Fibroblast of pulmonary artery (primary cell): ENCODE data around the gene CCDC175.

Source experiments
- DNase-seq: peaks from one replicate; pipeline ENCODE4 v3.0.0-alpha.2; 2010; ENCODE audit warnings: low read depth
- H3K4me3 ChIP-seq: replicated peaks from 2 replicates; pipeline ENCODE4 v1.5.1; 2011; ENCODE audit warnings: low read depth, mild to moderate bottlenecking, control low read depth, low read length, moderate library complexity
- TF ChIP-seq, protein P1 (sequence below): IDR thresholded peaks from 2 replicates; pipeline ENCODE4 v1.5.1; 2011; ENCODE audit warnings: mild to moderate bottlenecking, control low read depth, low read length, inconsistent platforms; ENCODE audit errors: missing control alignments

The CCDC175 gene

DNA sequence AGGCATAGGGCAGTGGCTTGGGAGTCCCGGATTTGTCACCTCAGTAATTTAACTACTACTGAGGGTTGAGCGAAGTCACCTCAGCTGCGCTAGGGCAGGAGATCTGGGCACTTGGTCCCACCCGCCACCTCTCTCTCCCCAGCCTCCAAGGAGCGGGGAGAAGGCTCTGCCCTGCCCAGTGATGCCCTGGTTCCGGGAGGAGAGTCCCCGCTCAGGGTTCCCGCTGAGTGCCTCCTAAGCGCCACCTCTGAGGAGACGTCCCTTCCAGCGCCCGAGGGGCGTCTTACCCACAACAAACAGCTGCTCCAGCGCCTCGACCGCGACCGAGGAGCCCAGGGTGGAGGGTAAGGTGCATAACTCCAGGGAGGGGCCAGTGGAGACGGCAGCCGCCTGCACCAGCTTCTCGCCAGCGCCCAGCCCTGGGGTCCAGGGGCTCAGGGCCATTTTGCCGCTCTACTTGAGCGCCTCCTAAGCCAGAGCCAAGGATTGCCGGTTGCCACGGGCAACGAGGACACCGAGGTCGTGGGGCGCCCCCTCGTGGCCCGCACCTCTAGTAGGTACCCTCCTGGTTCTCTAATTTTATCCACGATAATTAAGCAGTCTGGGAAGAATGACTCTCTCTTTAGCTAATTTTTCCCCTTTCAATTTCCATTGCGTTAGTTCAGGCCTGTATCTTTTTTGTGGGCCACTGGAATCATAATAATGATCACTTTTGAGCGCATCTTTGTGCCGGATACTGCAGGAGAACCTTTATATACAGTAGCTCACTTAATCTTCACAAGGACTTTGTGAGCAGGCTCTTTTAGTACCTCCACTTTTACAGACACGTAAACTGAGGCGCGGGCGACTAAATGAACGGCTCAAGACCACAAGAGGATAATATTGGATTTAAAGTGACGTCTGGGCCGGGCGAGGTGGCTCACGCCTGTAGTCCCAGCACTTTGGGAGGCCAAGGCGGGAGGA, at the start of gene CCDC175:
Gene CCDC175, minus strand, starts transcription at position 481 of the 963 bp plus-strand sequence. Its CDS starts 37 bp downstream, at position 444.
- TF ChIP-seq, protein P1, sequence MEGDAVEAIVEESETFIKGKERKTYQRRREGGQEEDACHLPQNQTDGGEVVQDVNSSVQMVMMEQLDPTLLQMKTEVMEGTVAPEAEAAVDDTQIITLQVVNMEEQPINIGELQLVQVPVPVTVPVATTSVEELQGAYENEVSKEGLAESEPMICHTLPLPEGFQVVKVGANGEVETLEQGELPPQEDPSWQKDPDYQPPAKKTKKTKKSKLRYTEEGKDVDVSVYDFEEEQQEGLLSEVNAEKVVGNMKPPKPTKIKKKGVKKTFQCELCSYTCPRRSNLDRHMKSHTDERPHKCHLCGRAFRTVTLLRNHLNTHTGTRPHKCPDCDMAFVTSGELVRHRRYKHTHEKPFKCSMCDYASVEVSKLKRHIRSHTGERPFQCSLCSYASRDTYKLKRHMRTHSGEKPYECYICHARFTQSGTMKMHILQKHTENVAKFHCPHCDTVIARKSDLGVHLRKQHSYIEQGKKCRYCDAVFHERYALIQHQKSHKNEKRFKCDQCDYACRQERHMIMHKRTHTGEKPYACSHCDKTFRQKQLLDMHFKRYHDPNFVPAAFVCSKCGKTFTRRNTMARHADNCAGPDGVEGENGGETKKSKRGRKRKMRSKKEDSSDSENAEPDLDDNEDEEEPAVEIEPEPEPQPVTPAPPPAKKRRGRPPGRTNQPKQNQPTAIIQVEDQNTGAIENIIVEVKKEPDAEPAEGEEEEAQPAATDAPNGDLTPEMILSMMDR, result peak; percentile 67
- DNase-seq, result peak; percentile 79
- H3K4me3 ChIP-seq, result peak within 1 kb of the TSS; percentile 54

GRCh38 chr14:59622631-59623030, 46.0 kb upstream of the CCDC175 start:
- TF ChIP-seq, protein P1, result no peak
- H3K4me3 ChIP-seq, result no peak overlapping the region
- no peak for DNase-seq

DNA sequence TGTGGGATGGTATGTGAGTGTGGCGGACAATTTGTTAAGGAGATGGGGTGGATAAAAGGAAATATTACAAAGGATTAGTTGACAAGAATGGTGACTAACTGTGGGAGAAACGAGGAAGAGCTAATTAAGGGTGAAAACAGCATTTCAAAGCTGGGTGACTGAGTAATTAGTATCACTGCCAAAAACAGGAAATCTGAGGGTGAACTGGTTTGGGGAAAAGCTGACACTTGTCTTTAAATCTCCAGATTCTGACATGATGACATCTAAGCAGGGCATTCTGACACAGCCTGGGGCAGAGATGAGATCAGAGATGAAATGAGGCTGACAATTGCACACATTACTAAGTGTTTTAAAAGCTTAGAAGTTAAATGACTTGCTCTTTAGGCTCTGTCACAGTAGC, 42.4 kb upstream of the CCDC175 start:
- TF ChIP-seq, protein P1, result no peak
- no peak overlapping the region for H3K4me3 ChIP-seq
- no peak for DNase-seq

- DNase-seq, result no peak
These were observed 24.4 kb upstream of the CCDC175 start for GRCh38 chr14:59601056-59601455.

GRCh38 chr14:59600211-59600945, 23.8 kb upstream of the CCDC175 start:
- TF ChIP-seq, protein P1, result no peak
- no peak overlapping the region for H3K4me3 ChIP-seq
- DNase-seq, result no peak

More at GRCh38 chr14:59601056-59601455, 24.4 kb upstream of the CCDC175 start:
- no peak overlapping the region for H3K4me3 ChIP-seq
- TF ChIP-seq, protein P1, result no peak

GRCh38 chr14:59595071-59595470, 18.5 kb upstream of the CCDC175 start:
- TF ChIP-seq, protein P1, result no peak
- H3K4me3 ChIP-seq, result no peak overlapping the region

More at GRCh38 chr14:59595071-59595470, 18.5 kb upstream of the CCDC175 start:
- no peak for DNase-seq
